Effector CD8-positive, alpha-beta T cell (primary cell): ENCODE data around the gene KMT2E.
"Not testable (repeated sequence)": the region's sequence is repeated elsewhere in the genome, so short reads cannot be mapped to it uniquely, and the experiment has no call there.

Source experiments
- DNase-seq: peaks from one replicate; lab custom pipeline; 2025; lab: John Stamatoyannopoulos, UW
- total RNA-seq, 4 experiments: gene quantifications; one replicate each; lab custom pipeline; 2026; lab: John Stamatoyannopoulos, UW

The KMT2E gene
- 194 to 234 (median 216) reads per million in 4 experiments for total RNA-seq

GRCh38 chr7:105013816-105014692, at the start of gene KMT2E:
Gene KMT2E (plus strand): TSS chr7:105014205. CDS start chr7:105040953, 26,748 bp downstream.
- peak; percentile 86 for DNase-seq

- no peak for DNase-seq
Measured at GRCh38 chr7:104964626-104965236, 49.3 kb upstream of the KMT2E start.

GRCh38 chr7:104966022-104966421, 48.0 kb upstream of the KMT2E start:
- no peak for DNase-seq

GRCh38 chr7:104967088-104967487, 46.9 kb upstream of the KMT2E start:
- DNase-seq, result no peak

GRCh38 chr7:104967595-104967994, 46.4 kb upstream of the KMT2E start:
- no peak for DNase-seq

GRCh38 chr7:104968648-104969047, 45.4 kb upstream of the KMT2E start:
- DNase-seq, result no peak

- DNase-seq, result no peak
Measured at GRCh38 chr7:104969183-104969582, 44.8 kb upstream of the KMT2E start.

- DNase-seq, result no peak
Measured at GRCh38 chr7:104971290-104972071, 42.5 kb upstream of the KMT2E start.

- DNase-seq, result no peak
Measured at GRCh38 chr7:104972500-104972899, 41.5 kb upstream of the KMT2E start.

GRCh38 chr7:104973227-104973626, 40.8 kb upstream of the KMT2E start:
- no peak for DNase-seq

- no peak for DNase-seq
Measured at GRCh38 chr7:104973909-104974415, 40.0 kb upstream of the KMT2E start.

- not testable (repeated sequence) for DNase-seq
Measured at GRCh38 chr7:104975553-104975952, 38.5 kb upstream of the KMT2E start.

GRCh38 chr7:104976966-104977636, 36.9 kb upstream of the KMT2E start:
- no peak for DNase-seq

GRCh38 chr7:104978460-104978859, 35.5 kb upstream of the KMT2E start:
- DNase-seq, result no peak

- DNase-seq, result no peak
Measured at GRCh38 chr7:104979167-104979841, 34.7 kb upstream of the KMT2E start.

- DNase-seq, result no peak
Measured at GRCh38 chr7:104980440-104980839, 33.6 kb upstream of the KMT2E start.

- no peak for DNase-seq
Measured at GRCh38 chr7:104980841-104981671, 32.9 kb upstream of the KMT2E start.

- no peak for DNase-seq
Measured at GRCh38 chr7:104981672-104982037, 32.4 kb upstream of the KMT2E start.

GRCh38 chr7:104982308-104983075, 31.5 kb upstream of the KMT2E start:
- DNase-seq, result no peak
